Endodermal cell (in vitro differentiated cells): Measurements from ENCODE around the gene RNF175. TPM values are rescaled to one million over a fixed set of nuclear protein-coding genes. Genes with fewer than 3 reads are reported as not detected.

Experiments used
- DNase-seq: peaks from one replicate; pipeline ENCODE4 v3.0.0-alpha.2; 2017
- H3K27ac ChIP-seq: 2 replicates; pipeline ENCODE4 v1.5.1; 2013; ENCODE audit warnings: mild to moderate bottlenecking, low read depth, low read length, moderate library complexity
- H3K27me3 ChIP-seq: 2 replicates; pipeline ENCODE4 v1.6.1; 2013; ENCODE audit warnings: mild to moderate bottlenecking, low read length, moderate library complexity; ENCODE audit not compliant: insufficient read depth, control insufficient read depth, poor library complexity, severe bottlenecking
- H3K36me3 ChIP-seq: 2 replicates; pipeline ENCODE4 v1.7.0; 2013; ENCODE audit warnings: mild to moderate bottlenecking, low read length, moderate library complexity; ENCODE audit not compliant: control insufficient read depth, insufficient read depth
- H3K4me1 ChIP-seq: one replicate; pipeline ENCODE4 v1.7.0; 2013; ENCODE audit warnings: low read length; ENCODE audit not compliant: control insufficient read depth, insufficient read depth
- H3K4me3 ChIP-seq: 2 replicates; pipeline ENCODE4 v1.5.1; 2013; ENCODE audit warnings: mild to moderate bottlenecking, low read length, moderate library complexity
- H3K9ac ChIP-seq: 2 replicates; pipeline ENCODE4 v1.6.1; 2013; ENCODE audit warnings: mild to moderate bottlenecking, low read length, moderate library complexity; ENCODE audit not compliant: poor library complexity, severe bottlenecking; ENCODE audit errors: extremely low read depth
- H3K9me3 ChIP-seq: 2 replicates; pipeline ENCODE4 v1.6.1; 2013; ENCODE audit warnings: mild to moderate bottlenecking, low read length, moderate library complexity; ENCODE audit not compliant: control insufficient read depth
- H3K27ac Mint-ChIP-seq: 2 replicates; pipeline ENCODE4 v1.8.0; 2020; ENCODE audit warnings: mixed read lengths
- H3K27me3 Mint-ChIP-seq: 2 replicates; pipeline ENCODE4 v1.8.0; 2021; ENCODE audit warnings: mild to moderate bottlenecking, mixed read lengths; ENCODE audit not compliant: insufficient read depth
- H3K36me3 Mint-ChIP-seq: 2 replicates; pipeline ENCODE4 v1.8.0; 2020; ENCODE audit warnings: low read depth, mixed read lengths
- H3K4me1 Mint-ChIP-seq: 2 replicates; pipeline ENCODE4 v1.8.0; 2020; ENCODE audit warnings: mixed read lengths
- H3K4me3 Mint-ChIP-seq: 2 replicates; pipeline ENCODE4 v1.8.0; 2020; ENCODE audit warnings: mild to moderate bottlenecking, moderate library complexity, mixed read lengths
- H3K9me3 Mint-ChIP-seq: 2 replicates; pipeline ENCODE4 v1.8.0; 2020; ENCODE audit warnings: mild to moderate bottlenecking, mixed read lengths
- CTCF ChIP-seq: fragments of 200-600 bp; sonication (generic); conservative IDR thresholded peaks from 2 replicates; pipeline ENCODE4 v1.5.0; 2021; ENCODE audit warnings: antibody characterized with exemption, mild to moderate bottlenecking
- WGBS, 2 experiments: methylation state at CpG; one replicate each; pipeline versions ENCODE4 v1.1.5 to v1.1.7; 2013; ENCODE audit warnings: missing lambda C conversion rate in 2 of 2, mixed read lengths in 1 of 2; ENCODE audit not compliant: insufficient coverage in 1 of 2, insufficient read length in 1 of 2; 5-methylcytosine and 5-hydroxymethylcytosine counted together
- total RNA-seq, 2 donors: library from RNA; stranded (reverse); fragmentation: NEBNext Ultra II Directional in 1 of 2; extraction: Animal tissue kit (Norgen Biotek cat#: 25700) in 1 of 2; gene quantifications; 2 replicates in 1 of 2; 3 replicates in 1 of 2; pipeline ENCODE4 v1.2.1, GENCODE V29; 2021

The RNF175 gene
- total RNA-seq, 2 donors from 2014 or later = 1.7 to 4.2 TPM

DNA sequence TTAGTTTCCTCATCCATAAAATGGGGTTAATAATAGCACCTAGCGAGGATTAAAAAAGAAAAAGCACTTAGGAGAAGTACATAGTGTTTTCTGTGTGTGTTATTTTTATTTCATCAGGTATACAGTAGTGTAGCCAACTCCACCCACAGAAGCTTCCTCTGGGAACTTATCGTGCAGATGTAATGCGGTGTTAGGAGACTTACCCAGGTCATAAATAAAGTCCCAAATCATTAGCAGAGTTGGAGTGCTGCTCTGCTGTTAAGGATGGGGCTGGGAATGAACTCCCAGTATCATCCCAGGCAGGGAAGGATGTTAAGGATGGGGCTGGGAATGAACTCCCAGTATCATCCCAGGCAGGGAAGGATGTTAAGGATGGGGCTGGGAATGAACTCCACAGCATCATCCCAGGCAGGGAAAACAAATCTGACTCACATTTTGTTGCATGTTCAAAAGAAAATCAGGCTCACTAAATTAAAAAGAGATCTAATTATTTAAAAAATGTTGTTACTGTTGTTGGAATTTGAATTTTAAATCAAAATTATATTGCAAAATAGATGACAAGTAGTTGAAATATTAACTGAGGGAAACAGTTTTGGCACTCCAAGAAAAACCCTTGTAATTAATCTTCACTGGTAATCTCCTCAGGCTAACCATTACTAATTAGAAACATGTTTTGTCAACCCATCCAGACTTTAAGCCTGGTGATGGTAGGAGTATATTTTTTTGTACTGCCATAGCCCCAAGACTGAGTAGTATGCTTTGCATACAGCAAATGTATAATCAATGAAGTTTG, 39.3 kb upstream of the RNF175 start:
- Histone ChIP-seq H3K27ac (no peak overlapping the region), H3K9me3 (no peaks in the 10 kb centered on the region), H3K36me3 (no peaks in the 10 kb centered on the region), H3K27me3 (peaks cover 39% of the 10 kb centered on the region), H3K4me3 (no peak overlapping the region), H3K4me1 (peaks cover 4% of the 10 kb centered on the region), H3K9ac (no peak overlapping the region)
- Mint-ChIP-seq H3K27ac (no peak overlapping the region), H3K9me3 (no peaks in the 10 kb centered on the region), H3K27me3 (peaks cover 4% of the 10 kb centered on the region), H3K4me3 (no peak overlapping the region), H3K4me1 (peaks cover 12% of the 10 kb centered on the region), H3K36me3 (no peaks in the 10 kb centered on the region)
- WGBS, 2 experiments = 100% methylated on average over 3 of the region's 3 CpGs; no CpG with 5 or more reads in 1 of the 2 experiments
- TF ChIP-seq CTCF = no peak
- no peak for DNase-seq

DNA sequence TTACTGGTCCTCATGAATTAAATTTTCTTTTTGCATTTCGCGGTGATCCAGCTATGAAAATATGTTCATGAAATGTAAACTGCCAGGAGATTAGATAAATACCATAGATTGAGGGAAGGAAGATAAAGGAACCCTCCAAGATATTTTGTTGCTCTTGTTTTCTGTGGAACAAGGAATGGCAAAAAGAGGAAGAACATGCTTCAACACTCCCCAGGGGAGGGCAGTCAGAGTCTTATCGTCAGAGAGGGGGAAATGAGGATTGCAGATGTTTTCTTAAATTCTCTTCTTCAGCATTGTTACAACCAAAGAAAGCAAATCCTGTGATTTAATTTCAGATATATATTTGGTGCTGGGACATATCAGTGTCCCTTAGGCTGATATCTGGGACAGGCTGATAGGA, 38.6 kb upstream of the RNF175 start:
- H3K9me3 ChIP-seq = no peaks in the 10 kb centered on the region
- H3K27me3 ChIP-seq = peaks cover 45% of the 10 kb centered on the region
- 78 to 94% methylated on average over 2 to 3 of the region's 3 CpGs for WGBS, 2 experiments
- peaks cover 12% of the 10 kb centered on the region for H3K4me1 Mint-ChIP-seq
- H3K36me3 Mint-ChIP-seq = no peaks in the 10 kb centered on the region
- DNase-seq = no peak
- no peaks in the 10 kb centered on the region for H3K36me3 ChIP-seq
- H3K27ac ChIP-seq = no peak overlapping the region
- H3K4me3 Mint-ChIP-seq = no peak overlapping the region
- H3K9ac ChIP-seq = no peak overlapping the region
- no peak overlapping the region for H3K27ac Mint-ChIP-seq
- H3K27me3 Mint-ChIP-seq = peaks cover 9% of the 10 kb centered on the region
- no peak overlapping the region for H3K4me3 ChIP-seq
- peaks cover 4% of the 10 kb centered on the region for H3K4me1 ChIP-seq
- TF ChIP-seq CTCF = no peak
- H3K9me3 Mint-ChIP-seq = no peaks in the 10 kb centered on the region

- H3K27ac Mint-ChIP-seq = no peak overlapping the region
- Histone ChIP-seq H3K36me3 (no peaks in the 10 kb centered on the region), H3K4me1 (no peaks in the 10 kb centered on the region), H3K4me3 (no peak overlapping the region), H3K9me3 (no peaks in the 10 kb centered on the region), H3K9ac (no peak overlapping the region), H3K27me3 (peaks cover 79% of the 10 kb centered on the region), H3K27ac (no peak overlapping the region)
- no peaks in the 10 kb centered on the region for H3K36me3 Mint-ChIP-seq
- no peak for DNase-seq
- TF ChIP-seq CTCF = no peak
- H3K9me3 Mint-ChIP-seq = no peaks in the 10 kb centered on the region
- peaks cover 47% of the 10 kb centered on the region for H3K27me3 Mint-ChIP-seq
- H3K4me1 Mint-ChIP-seq = peaks cover 30% of the 10 kb centered on the region
- no peak overlapping the region for H3K4me3 Mint-ChIP-seq
- WGBS, 2 experiments = 81 to 90% methylated on average over 4 to 5 of the region's 5 CpGs
Measured at GRCh38 chr4:153794006-153794405, 34.2 kb upstream of the RNF175 start.
